ENCODE data around the gene PRTFDC1. TPM values are rescaled to one million over a fixed set of nuclear protein-coding genes. Genes with fewer than 3 reads are reported as not detected.

Gene PRTFDC1
- total RNA-seq, 2 experiments from 2014 or later = 0.27 to 0.46 TPM

GRCh38 chr10:24886290-24886680, 66.1 kb downstream of the PRTFDC1 start:
- CTCF ChIA-PET = interaction anchor here (1.7 kb wide), 1 partner anchor 21 kb away, joined by 5 read pairs; no protein-coding TSS in a partner anchor
- peaks cover 21% of the 10 kb centered on the region for H3K36me3 Mint-ChIP-seq (ENCODE audit: low read depth)
- POLR2A ChIA-PET = no interaction called here
- peaks cover 51% of the 10 kb centered on the region for H3K4me1 Mint-ChIP-seq
- peak overlapping the region; percentile 38 for H3K27ac Mint-ChIP-seq
- H3K27me3 Mint-ChIP-seq = no peaks in the 10 kb centered on the region
- no peak for DNase-seq
- no peak overlapping the region for H3K4me3 Mint-ChIP-seq
- H3K9me3 Mint-ChIP-seq = peaks cover 21% of the 10 kb centered on the region

- no peak for DNase-seq
- no peak overlapping the region for H3K4me3 Mint-ChIP-seq
- POLR2A ChIA-PET = no interaction called here
- H3K36me3 Mint-ChIP-seq (ENCODE audit: low read depth) = peaks cover 21% of the 10 kb centered on the region
- H3K27me3 Mint-ChIP-seq = no peaks in the 10 kb centered on the region
- H3K9me3 Mint-ChIP-seq = peaks cover 22% of the 10 kb centered on the region
- peak overlapping the region; percentile 38 for H3K27ac Mint-ChIP-seq
- H3K4me1 Mint-ChIP-seq = peaks cover 54% of the 10 kb centered on the region
- CTCF ChIA-PET = interaction anchor here (1.7 kb wide), 2 partner anchors 10 to 20 kb away, joined by 5 read pairs; no protein-coding TSS in a partner anchor
Observed at GRCh38 chr10:24885551-24886289, 66.7 kb downstream of the PRTFDC1 start.

GRCh38 chr10:24884793-24885192, 67.6 kb downstream of the PRTFDC1 start:
- Mint-ChIP-seq H3K27ac (no peak overlapping the region), H3K4me1 (peaks cover 54% of the 10 kb centered on the region), H3K27me3 (no peaks in the 10 kb centered on the region), H3K4me3 (no peak overlapping the region), H3K9me3 (peaks cover 22% of the 10 kb centered on the region), H3K36me3 (ENCODE audit: low read depth) (peaks cover 21% of the 10 kb centered on the region)
- no peak for DNase-seq
- POLR2A ChIA-PET = no interaction called here
- CTCF ChIA-PET = interaction anchor here (0.7 to 1.7 kb wide), 2 partner anchors 9 to 242 kb away, joined by 3 to 5 read pairs; no protein-coding TSS in a partner anchor

- peaks cover 22% of the 10 kb centered on the region for H3K9me3 Mint-ChIP-seq
- H3K27ac Mint-ChIP-seq = no peak overlapping the region
- peaks cover 21% of the 10 kb centered on the region for H3K36me3 Mint-ChIP-seq (ENCODE audit: low read depth)
- POLR2A ChIA-PET = no interaction called here
- DNase-seq = no peak
- peaks cover 54% of the 10 kb centered on the region for H3K4me1 Mint-ChIP-seq
- no peak overlapping the region for H3K4me3 Mint-ChIP-seq
- CTCF ChIA-PET = interaction anchor here (0.7 to 1.7 kb wide), 2 partner anchors 9 to 241 kb away, joined by 3 to 5 read pairs; no protein-coding TSS in a partner anchor
- H3K27me3 Mint-ChIP-seq = no peaks in the 10 kb centered on the region
Observed at GRCh38 chr10:24884316-24884715, 68.1 kb downstream of the PRTFDC1 start.

GRCh38 chr10:24883176-24883575, 69.2 kb downstream of the PRTFDC1 start:
- peaks cover 17% of the 10 kb centered on the region for H3K36me3 Mint-ChIP-seq (ENCODE audit: low read depth)
- no peaks in the 10 kb centered on the region for H3K27me3 Mint-ChIP-seq
- ChIA-PET CTCF (no interaction called here), POLR2A (no interaction called here)
- peak overlapping the region; percentile 89 for H3K27ac Mint-ChIP-seq
- H3K9me3 Mint-ChIP-seq = peaks cover 19% of the 10 kb centered on the region
- H3K4me1 Mint-ChIP-seq = peaks cover 47% of the 10 kb centered on the region
- H3K4me3 Mint-ChIP-seq = no peak overlapping the region
- no peak for DNase-seq

GRCh38 chr10:24882047-24882698, 70.2 kb downstream of the PRTFDC1 start:
- Mint-ChIP-seq H3K36me3 (ENCODE audit: low read depth) (peaks cover 12% of the 10 kb centered on the region), H3K4me3 (peak overlapping the region; percentile 9), H3K4me1 (peaks cover 37% of the 10 kb centered on the region), H3K27ac (peak overlapping the region; percentile 48), H3K9me3 (peaks cover 14% of the 10 kb centered on the region), H3K27me3 (no peaks in the 10 kb centered on the region)
- CTCF ChIA-PET = interaction anchor here (0.6 to 1.0 kb wide), 2 partner anchors 62 to 157 kb away, joined by 3 to 4 read pairs; no protein-coding TSS in a partner anchor
- peak; percentile 58 for DNase-seq
- POLR2A ChIA-PET = no interaction called here

GRCh38 chr10:24879861-24880260, 72.5 kb downstream of the PRTFDC1 start:
- H3K27me3 Mint-ChIP-seq = no peaks in the 10 kb centered on the region
- H3K27ac Mint-ChIP-seq = no peak overlapping the region
- peaks cover 25% of the 10 kb centered on the region for H3K4me1 Mint-ChIP-seq
- no peak for DNase-seq
- H3K4me3 Mint-ChIP-seq = no peak overlapping the region
- H3K9me3 Mint-ChIP-seq = peaks cover 15% of the 10 kb centered on the region
- ChIA-PET CTCF (interaction anchor here (1.1 kb wide), 1 partner anchor 11 kb away, joined by 4 read pairs; no protein-coding TSS in a partner anchor), POLR2A (no interaction called here)
- H3K36me3 Mint-ChIP-seq (ENCODE audit: low read depth) = peaks cover 8% of the 10 kb centered on the region

- Mint-ChIP-seq H3K27ac (no peak overlapping the region), H3K36me3 (ENCODE audit: low read depth) (peaks cover 4% of the 10 kb centered on the region), H3K27me3 (peaks cover 1% of the 10 kb centered on the region), H3K9me3 (peaks cover 18% of the 10 kb centered on the region), H3K4me3 (no peak overlapping the region), H3K4me1 (peaks cover 9% of the 10 kb centered on the region)
- ChIA-PET POLR2A (no interaction called here), CTCF (no interaction called here)
- DNase-seq = no peak
Observed at GRCh38 chr10:24874133-24874532, 78.3 kb downstream of the PRTFDC1 start.

GRCh38 chr10:24873281-24873683, 79.1 kb downstream of the PRTFDC1 start:
- POLR2A ChIA-PET = no interaction called here
- no peak for DNase-seq
- peaks cover 11% of the 10 kb centered on the region for H3K4me1 Mint-ChIP-seq
- H3K4me3 Mint-ChIP-seq = no peak overlapping the region
- peaks cover 20% of the 10 kb centered on the region for H3K9me3 Mint-ChIP-seq
- peaks cover 1% of the 10 kb centered on the region for H3K27me3 Mint-ChIP-seq
- peaks cover 4% of the 10 kb centered on the region for H3K36me3 Mint-ChIP-seq (ENCODE audit: low read depth)
- CTCF ChIA-PET = interaction anchor here (0.7 kb wide), 1 partner anchor 16 kb away, joined by 3 read pairs; no protein-coding TSS in a partner anchor
- H3K27ac Mint-ChIP-seq = no peak overlapping the region

GRCh38 chr10:24872790-24873182, 79.6 kb downstream of the PRTFDC1 start:
- CTCF ChIA-PET = interaction anchor here (0.7 kb wide), 1 partner anchor 17 kb away, joined by 3 read pairs; no protein-coding TSS in a partner anchor
- DNase-seq = no peak

GRCh38 chr10:24872049-24872789, 80.2 kb downstream of the PRTFDC1 start:
- ChIA-PET POLR2A (no interaction called here), CTCF (interaction anchor here (0.7 kb wide), 1 partner anchor 11 kb away, joined by 3 read pairs; no protein-coding TSS in a partner anchor)
- Mint-ChIP-seq H3K27me3 (peaks cover 1% of the 10 kb centered on the region), H3K36me3 (ENCODE audit: low read depth) (peaks cover 4% of the 10 kb centered on the region), H3K9me3 (peaks cover 22% of the 10 kb centered on the region), H3K4me3 (no peak overlapping the region), H3K4me1 (peaks cover 13% of the 10 kb centered on the region), H3K27ac (no peak overlapping the region)
- DNase-seq = no peak

More at GRCh38 chr10:24872790-24873182, 79.6 kb downstream of the PRTFDC1 start:
- Mint-ChIP-seq H3K36me3 (ENCODE audit: low read depth) (peaks cover 4% of the 10 kb centered on the region), H3K4me3 (no peak overlapping the region), H3K27me3 (peaks cover 1% of the 10 kb centered on the region), H3K4me1 (peaks cover 11% of the 10 kb centered on the region), H3K9me3 (peaks cover 22% of the 10 kb centered on the region), H3K27ac (no peak overlapping the region)
- POLR2A ChIA-PET = no interaction called here

GRCh38 chr10:24871011-24871935, 81.1 kb downstream of the PRTFDC1 start:
- Mint-ChIP-seq H3K4me1 (peaks cover 23% of the 10 kb centered on the region), H3K4me3 (no peak overlapping the region), H3K27me3 (peaks cover 1% of the 10 kb centered on the region), H3K27ac (no peak overlapping the region), H3K9me3 (peaks cover 20% of the 10 kb centered on the region), H3K36me3 (ENCODE audit: low read depth) (peaks cover 4% of the 10 kb centered on the region)
- ChIA-PET POLR2A (no interaction called here), CTCF (interaction anchor here (0.7 kb wide), 2 partner anchors 10 to 24 kb away, joined by 3 read pairs; no protein-coding TSS in a partner anchor)
- DNase-seq = no peak

Measured in activated CD4-positive, alpha-beta T cell treated with anti-CD3 and anti-CD28 coated beads, Interleukin-2, amount 10 ng/mL, durations not matched to agents 7 days and 5 days (primary cell).